DMS79 treated with DMSO at 0.1 percent for 48 hours (cell line): ENCODE results near the gene NEU4.
"Not testable (repeated sequence)": the region's sequence is repeated elsewhere in the genome, so short reads cannot be mapped to it uniquely, and the experiment has no call there.

ENCODE experiments used
- DNase-seq: peaks from one replicate; lab custom pipeline; 2025; lab: John Stamatoyannopoulos, UW

NEU4 gene

DNA sequence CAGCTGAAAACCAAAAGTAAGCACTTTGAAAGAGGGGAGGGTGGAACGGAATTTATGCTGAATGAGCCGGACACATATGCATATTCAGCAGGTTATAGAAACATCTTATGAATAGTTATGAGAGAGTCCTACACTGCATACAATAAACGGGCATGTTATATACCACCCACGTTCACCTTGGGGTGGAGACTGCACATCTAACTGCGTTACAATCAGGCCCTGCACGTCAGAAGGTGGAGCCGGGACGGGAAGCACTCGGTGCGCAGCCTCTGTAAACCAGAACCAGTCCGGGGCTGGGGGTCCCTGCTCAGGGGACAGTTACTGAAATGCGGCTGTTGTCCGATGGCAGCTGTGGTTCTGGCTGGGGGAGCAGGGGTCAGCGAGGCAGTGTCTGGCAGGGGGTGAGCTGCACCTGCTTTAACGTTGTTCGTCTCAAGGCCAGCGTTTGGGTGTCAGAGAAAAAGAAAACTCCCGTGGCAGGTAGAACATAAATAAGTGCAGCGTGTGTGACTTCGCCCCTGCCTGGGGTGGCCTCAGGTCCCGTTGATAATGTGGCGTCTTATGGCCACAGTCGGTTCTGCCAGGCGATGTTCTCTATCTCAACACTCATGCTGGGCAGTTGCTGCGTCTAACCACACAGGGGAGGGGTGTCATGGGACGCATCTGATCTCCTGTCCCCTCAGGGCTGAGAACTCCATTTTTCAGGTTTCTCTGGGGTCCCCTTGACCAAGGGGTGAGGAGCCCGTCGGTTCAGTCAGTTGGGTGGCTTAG, 24.9 kb downstream of the NEU4 start:
- DNase-seq: not testable (repeated sequence)

GRCh38 chr2:241834527-241835210, 25.7 kb downstream of the NEU4 start:
- DNase-seq: no peak

- DNase-seq: no peak
Observed at GRCh38 chr2:241835611-241836010, 26.6 kb downstream of the NEU4 start.

- no peak for DNase-seq
Observed at GRCh38 chr2:241836292-241836691, 27.3 kb downstream of the NEU4 start.

DNA sequence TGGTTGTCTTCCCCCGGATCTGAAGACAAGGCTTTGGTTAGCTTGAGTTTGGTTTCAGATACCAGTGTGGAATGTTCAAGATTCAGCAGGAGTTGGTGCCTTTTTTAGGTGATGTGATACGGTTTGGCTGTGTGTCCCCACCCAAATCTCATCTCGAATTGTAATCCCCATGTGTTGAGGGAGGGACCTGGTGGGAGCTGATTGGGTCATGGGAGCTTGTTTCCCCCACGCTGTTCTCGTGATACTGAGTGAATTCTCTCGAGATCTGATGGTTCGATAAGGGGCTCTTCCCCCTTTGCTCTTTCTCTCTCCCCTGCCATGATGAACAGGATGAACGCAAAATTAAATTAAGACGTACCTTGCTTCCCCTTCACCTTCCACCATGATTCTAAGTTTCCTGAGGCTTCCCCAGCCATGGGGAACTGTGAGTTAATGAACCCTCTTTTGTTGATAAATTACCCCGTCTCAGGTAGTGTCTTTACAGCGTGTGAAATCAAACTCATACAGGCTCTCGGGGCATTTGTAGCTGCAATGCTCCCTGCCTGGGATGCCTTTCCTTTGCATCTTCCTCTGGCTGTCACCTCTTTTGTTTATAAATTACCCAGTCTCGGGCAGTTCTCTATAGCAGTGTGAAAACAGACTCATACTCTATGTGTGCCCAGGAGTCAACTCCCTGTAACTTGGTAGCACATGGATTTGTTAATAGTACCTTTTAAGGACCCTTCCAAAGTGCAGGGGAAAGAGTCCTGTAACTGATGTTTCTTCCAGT, 28.4 kb downstream of the NEU4 start:
- DNase-seq: no peak

DNA sequence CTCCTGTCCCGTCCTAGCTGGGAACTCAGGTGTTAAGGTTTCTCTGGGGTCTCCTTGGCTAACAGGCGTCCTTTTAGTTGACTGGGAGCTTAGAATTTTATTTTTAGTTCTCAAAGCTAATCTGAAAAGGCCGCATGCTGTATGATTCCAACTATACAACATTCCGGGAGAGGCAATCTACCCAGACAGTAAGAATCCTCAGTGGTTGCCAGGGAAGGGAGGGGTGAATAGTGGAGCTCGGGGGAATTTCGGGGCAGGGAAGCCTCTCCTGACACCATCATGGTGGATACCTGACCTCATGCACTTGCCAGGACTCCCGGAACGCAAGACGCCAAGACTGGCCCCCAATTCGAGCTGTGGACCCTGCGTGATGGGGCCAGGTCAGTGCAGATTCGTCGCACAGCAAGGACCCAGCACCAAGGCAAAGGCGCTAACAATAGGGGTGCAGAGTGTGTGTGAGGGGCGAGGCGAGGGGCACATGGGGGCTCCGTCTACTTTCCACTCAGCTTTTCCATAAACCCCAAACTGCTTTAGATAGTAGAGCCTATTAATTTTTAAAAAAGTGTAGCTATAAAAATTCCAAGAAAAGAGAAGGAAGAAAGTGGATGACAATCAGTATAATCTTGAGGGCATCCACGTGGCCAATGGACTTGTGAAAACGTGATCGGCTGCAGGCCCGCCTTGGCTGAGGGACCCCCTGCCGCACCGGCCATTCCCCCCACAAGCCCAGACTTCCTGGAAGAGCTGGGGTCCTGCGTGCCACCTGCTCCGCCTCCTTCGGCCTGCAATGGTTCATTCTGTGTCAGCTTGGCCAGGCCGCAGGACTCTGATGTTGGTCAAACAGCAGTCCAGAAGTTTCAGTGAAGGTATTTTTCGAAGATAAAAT, 32.4 kb downstream of the NEU4 start:
- no peak for DNase-seq

GRCh38 chr2:241842067-241842415, 33.0 kb downstream of the NEU4 start:
- no peak for DNase-seq

GRCh38 chr2:241842620-241843211, 33.7 kb downstream of the NEU4 start:
- DNase-seq: no peak

GRCh38 chr2:241843321-241844065, 34.5 kb downstream of the NEU4 start:
- DNase-seq: no peak

- DNase-seq: peak; percentile 2
Observed at GRCh38 chr2:241844066-241844728, 35.2 kb downstream of the NEU4 start.

GRCh38 chr2:241844831-241845578, 36.0 kb downstream of the NEU4 start:
- DNase-seq: no peak

DNA sequence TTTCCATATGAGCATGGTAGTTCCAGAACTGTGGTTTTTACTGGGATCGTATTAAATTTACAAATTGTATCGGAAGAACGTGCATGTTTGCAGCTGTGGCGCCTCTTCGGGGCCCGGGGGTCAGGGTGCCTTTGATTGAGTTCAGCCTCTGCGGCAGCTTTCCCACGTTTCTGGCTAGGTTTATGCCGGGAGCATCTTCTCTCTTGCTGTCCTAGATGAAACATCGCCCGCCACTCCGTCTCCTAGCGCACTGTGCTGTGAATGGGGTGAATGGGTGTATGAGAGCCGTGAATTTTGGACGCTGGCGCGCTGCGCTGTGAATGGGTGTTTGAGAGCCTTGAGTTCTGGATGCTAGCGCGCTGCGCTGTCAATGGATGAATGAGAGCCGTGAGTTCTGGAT, 37.4 kb downstream of the NEU4 start:
- no peak for DNase-seq

DNA sequence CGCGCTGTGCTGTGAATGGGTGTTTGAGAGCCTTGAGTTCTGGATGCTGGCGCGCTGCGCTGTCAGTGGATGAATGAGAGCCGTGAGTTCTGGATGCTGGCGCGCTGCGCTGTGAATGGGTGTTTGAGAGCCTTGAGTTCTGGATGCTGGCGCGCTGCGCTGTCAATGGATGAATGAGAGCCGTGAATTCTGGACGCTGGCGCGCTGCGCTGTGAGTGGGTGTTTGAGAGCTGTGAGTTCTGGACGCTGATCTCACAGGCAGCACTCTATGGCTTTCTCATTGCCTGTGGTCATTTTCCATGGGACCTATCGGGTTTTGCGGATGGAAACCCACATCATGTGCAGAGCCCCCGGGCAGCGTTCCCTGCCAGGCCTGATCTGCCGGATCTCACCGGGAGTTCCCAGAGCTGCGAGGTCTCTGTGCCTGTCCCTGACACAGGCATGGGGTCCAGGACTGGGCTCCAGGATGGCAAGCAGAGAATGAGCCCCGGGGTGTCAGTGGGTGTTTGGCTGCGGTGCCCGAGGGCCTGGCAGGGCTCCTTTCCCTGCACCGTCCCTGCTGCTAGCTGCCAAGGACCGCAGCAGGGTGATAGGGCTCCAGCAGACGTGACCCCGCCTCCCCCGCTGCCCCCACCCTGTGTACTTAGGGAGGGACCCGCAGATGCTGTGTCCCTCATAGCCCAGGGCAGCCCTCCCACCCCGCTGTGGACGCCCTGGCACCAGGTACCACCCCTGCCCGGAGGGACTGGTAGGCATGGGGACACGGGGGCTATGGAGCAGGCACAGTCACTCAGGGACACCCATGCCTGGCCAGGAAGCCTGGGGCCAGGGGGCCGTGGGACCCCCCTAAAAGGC, 40.0 kb downstream of the NEU4 start:
- no peak for DNase-seq

DNA sequence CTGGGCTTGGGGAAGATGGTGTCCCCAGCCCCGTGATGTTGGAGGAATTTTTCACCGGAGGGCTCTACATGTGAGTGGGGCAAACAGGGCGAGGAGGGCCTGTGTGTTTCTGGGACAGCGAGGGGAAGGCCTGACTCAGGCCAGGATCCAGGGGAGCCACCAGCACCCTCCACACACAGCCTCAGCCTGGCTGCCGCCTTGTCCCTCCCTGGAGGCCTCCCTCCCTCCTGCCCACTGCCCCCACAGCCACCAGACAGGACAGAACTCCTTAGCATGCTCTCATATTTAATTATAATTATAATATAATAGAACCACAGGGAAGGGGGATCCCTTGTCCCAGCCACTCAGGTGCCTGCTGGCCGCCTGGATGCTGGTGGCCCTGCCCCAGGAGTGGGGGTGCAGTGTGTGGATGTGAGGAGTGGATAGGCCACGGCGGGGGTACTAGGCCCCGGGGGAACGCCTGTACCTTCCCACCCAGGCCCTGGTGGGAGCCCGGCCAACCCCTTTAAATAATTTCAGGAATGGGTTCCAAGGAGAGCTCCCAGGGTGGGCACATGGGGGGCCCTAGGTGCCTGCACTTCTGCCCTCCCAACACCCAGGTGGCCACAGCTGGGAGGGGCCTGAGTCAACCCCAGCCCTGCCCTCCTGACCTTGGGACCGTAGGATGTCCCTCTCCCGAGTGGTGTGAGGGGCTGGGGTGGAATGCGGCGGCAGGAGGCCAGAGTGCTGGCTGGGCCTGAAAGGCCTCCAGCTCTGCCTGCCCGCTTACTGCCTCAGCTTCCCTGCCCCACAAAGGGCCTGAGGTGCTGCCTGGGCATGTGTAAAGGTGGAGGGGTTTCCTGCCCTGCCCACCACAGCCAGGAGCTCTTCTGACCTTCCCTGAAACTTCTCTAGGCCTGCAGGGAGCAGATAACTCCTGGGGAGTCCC, 40.9 kb downstream of the NEU4 start:
- DNase-seq: no peak

DNA sequence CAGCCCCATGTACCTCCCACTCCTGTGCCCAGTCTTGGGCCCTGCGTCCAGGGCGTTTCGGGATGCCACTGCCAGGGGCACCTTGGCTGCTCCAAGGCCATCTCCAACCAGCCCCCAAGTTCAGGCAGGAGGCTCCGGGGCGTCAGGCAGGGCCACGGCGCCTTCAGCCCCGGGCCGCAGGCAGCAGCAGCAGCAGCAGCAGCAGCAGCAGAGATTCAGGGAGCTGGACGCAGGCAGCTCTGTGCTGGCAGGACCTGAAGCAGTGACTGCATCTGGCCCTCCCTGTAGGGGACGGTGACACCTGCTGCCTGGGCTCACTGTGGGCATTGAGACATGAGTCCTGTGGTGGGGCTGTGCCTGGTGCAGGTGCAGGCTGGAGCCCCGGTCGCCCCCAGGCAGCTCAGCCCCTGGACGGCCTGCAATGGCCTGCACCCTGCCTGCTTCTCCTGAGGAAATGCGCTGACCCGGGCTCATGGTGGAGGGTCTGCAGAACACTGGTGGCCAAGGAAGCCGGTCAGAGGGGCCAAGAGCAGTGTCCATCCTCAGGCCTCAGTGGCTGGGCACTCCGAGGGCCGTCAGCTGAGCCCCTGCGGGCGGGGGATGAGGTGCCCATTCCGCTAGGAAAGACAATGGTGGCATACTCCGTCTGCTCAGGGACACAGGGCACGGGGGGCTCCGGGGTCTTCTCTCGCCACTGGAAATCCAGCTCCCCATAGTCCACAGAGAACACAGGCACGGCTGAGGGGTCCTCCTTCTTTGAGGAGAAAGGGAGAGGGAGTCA, 41.7 kb downstream of the NEU4 start:
- DNase-seq: no peak

GRCh38 chr2:241851325-241852115, 42.5 kb downstream of the NEU4 start:
- DNase-seq: no peak
